Measurements from ENCODE around the gene ARID1A.

- TF ChIP-seq, protein P1, sequence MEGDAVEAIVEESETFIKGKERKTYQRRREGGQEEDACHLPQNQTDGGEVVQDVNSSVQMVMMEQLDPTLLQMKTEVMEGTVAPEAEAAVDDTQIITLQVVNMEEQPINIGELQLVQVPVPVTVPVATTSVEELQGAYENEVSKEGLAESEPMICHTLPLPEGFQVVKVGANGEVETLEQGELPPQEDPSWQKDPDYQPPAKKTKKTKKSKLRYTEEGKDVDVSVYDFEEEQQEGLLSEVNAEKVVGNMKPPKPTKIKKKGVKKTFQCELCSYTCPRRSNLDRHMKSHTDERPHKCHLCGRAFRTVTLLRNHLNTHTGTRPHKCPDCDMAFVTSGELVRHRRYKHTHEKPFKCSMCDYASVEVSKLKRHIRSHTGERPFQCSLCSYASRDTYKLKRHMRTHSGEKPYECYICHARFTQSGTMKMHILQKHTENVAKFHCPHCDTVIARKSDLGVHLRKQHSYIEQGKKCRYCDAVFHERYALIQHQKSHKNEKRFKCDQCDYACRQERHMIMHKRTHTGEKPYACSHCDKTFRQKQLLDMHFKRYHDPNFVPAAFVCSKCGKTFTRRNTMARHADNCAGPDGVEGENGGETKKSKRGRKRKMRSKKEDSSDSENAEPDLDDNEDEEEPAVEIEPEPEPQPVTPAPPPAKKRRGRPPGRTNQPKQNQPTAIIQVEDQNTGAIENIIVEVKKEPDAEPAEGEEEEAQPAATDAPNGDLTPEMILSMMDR (IDR thresholded peaks at IDR 0.05): no peak
- TF ChIP-seq POLR2A (IDR thresholded peaks at IDR 0.05): no peak
These were observed 51.2 kb downstream of the ARID1A start for GRCh38 chr1:26747048-26747447.

All from uterus (tissue), 2 donors.